ENCODE measurements around the gene CEBPG.

Gene CEBPG

DNA sequence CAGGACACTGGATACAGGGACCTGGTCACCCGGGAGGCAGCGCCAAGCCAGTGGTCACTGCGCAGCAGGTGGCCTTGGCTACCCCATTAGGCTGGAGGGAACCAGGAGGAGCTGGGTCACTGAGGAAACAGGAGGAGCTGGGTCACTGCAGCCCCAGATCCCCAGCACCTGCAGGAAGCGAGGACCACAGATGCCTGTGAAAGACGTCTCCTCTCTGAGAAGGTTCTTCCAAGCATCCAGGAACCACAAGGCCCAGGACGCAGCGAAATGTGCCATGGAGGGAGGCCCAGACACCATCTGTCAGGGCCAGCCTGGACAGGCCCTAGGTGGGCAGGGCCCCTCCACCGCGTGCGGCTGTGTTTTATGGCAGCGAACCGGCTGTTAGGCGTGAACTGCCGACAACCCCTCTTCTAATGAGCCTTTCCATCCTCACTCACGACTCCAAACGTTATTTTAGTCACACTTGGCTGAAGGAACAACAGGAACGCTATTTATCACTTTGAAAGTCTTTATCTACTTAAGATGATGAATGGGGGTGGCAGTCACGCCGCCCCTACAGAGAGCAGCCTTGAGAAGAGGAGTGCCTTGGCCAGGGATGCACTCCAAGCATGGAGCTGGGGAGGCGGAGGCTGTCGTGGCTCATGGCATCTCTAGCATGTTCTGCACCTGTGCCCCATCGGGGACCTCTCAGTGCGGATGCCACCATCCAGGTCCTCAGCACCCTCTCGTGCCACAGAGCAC lies 53.3 kb downstream of the CEBPG start:
- DNase-seq, result no peak

DNA sequence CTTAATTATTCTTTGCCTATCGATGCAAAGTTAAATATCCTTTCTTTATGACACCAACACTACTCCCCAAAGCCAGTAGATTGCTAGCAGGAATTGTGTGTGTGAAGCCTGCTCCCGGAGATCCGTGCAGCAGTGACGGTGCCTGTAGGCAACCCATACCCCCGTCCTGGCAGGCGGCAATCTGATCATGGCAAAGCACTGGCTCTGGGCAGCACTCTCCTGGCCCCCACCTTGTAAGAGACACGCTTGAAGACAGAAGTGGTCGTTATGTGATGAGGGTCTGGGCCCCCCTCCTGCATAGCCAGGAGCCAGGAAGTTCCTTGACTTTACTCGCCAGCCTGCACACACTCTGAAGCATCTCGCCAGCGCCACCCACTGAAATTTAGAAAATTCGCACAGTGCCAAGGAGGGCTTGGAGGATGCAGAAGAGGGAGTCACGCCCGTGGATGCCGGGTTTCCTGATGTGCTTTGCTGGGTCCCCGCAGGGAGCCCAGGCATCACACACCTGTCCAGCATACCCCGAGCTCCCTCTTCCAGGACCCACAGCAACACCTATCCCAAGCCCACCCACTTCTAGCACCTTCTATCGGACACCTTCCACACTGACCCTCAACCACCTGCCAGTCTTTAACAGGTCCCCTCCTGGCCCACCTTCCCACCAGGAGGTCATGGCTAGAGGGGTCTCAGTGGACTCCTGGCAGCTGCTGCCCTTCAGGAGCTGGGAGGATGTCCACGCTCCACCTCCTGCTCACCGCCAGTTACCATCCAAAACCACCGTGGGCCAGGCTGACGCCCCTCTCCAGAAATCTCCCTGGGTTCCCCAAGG lies 54.5 kb downstream of the CEBPG start:
- peak; percentile 9 for DNase-seq

DNA sequence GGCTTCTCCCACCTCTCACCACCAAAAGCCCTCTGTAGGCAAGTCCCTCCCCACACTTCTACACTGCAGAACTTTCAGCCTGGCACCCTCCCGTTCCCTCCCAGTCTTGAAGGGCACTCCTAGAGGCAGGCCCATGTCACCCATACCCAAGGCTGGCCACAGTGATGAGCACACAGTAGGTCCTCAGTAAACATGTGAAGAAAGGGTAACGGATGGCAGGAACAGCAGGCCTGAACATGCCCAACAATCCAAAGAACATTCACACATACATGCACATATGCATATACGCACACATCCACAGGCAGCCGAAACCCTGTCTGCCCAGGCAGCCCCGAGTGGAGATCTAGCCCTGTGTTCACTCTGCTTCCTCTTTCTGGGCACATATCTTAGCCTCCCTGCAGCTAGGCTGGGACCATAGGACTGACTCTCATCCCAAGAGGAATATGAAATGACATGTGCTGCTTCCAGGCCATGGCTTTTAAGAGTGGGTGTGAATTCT lies 55.2 kb downstream of the CEBPG start:
- peak; percentile 5 for DNase-seq

GRCh38 chr19:33429891-33430673 lies 56.6 kb downstream of the CEBPG start:
- DNase-seq, result peak; percentile 12

GRCh38 chr19:33430674-33431277 lies 57.3 kb downstream of the CEBPG start:
- peak; percentile 76 for DNase-seq

GRCh38 chr19:33432015-33432414 lies 58.5 kb downstream of the CEBPG start:
- DNase-seq, result peak; percentile 42

Measured in femur (tissue), 1 donor.